Caco-2 (cell line): ENCODE results near the gene RNLS. TPM values are rescaled to one million over a fixed set of nuclear protein-coding genes. Genes with fewer than 3 reads are reported as not detected.

Source experiments
- BruUV-seq: library from RNA; stranded (reverse); fragments of 400-500 nt; replicated peaks from 2 replicates; lab custom pipeline; 2021; lab: Mats Ljungman, UMichigan
- CTCF ChIA-PET: fragments of 300-600 bp; sonication (Branson Sonifier 250); formaldehyde crosslinking; loops from one replicate; lab custom pipeline; 2022; ENCODE audit warnings: antibody characterized with exemption; lab: Charles Lee
- POLR2A ChIA-PET: fragments of 300-600 bp; sonication (Branson Sonifier 250); formaldehyde crosslinking; loops from one replicate; lab custom pipeline; 2022; ENCODE audit warnings: antibody characterized with exemption; lab: Charles Lee
- DNase-seq, 2 experiments: peaks; one replicate each; pipeline versions ENCODE4 v3.0.0 to v3.0.0-alpha.2; 2020 to 2022
- H3K27me3 ChIP-seq: replicated peaks from 2 replicates; pipeline ENCODE4 v1.6.0; 2011; ENCODE audit warnings: low read length; ENCODE audit not compliant: control insufficient read depth, insufficient read depth
- H3K36me3 ChIP-seq: 2 replicates; pipeline ENCODE4 v1.5.1; 2011; ENCODE audit warnings: low read length; ENCODE audit not compliant: control insufficient read depth, insufficient read depth
- H3K4me1 ChIP-seq: fragments of 250-450 bp; sonication (Bioruptor Pico); 2 replicates; pipeline ENCODE4 v1.5.1; 2020; ENCODE audit warnings: mild to moderate bottlenecking
- H3K4me3 ChIP-seq: 2 replicates; pipeline ENCODE4 v1.5.1; 2011; ENCODE audit warnings: low read depth, mild to moderate bottlenecking, control low read depth, low read length
- H3K9me3 ChIP-seq: fragments of 250-450 bp; sonication (Bioruptor Pico); 2 replicates; pipeline ENCODE4 v1.5.1; 2020; ENCODE audit warnings: mild to moderate bottlenecking, moderate library complexity
- H3K27ac Mint-ChIP-seq: one replicate; pipeline ENCODE4 v1.8.0; 2022; ENCODE audit warnings: mixed read lengths; ENCODE audit not compliant: unreplicated experiment
- H3K27me3 Mint-ChIP-seq: one replicate; pipeline ENCODE4 v1.8.0; 2022; ENCODE audit warnings: mixed read lengths; ENCODE audit not compliant: insufficient read depth, unreplicated experiment
- H3K36me3 Mint-ChIP-seq: one replicate; pipeline ENCODE4 v1.8.0; 2022; ENCODE audit warnings: mild to moderate bottlenecking, mixed read lengths; ENCODE audit not compliant: insufficient read depth, unreplicated experiment
- H3K4me1 Mint-ChIP-seq: one replicate; pipeline ENCODE4 v1.8.0; 2022; ENCODE audit warnings: low read depth, mixed read lengths; ENCODE audit not compliant: unreplicated experiment
- H3K4me3 Mint-ChIP-seq: one replicate; pipeline ENCODE4 v1.8.0; 2022; ENCODE audit warnings: mild to moderate bottlenecking, moderate library complexity, mixed read lengths; ENCODE audit not compliant: unreplicated experiment
- H3K9me3 Mint-ChIP-seq: one replicate; pipeline ENCODE4 v1.8.0; 2022; ENCODE audit warnings: mixed read lengths; ENCODE audit not compliant: unreplicated experiment
- intact Hi-C: fragments of 100-400 bp; cut with micrococcal nuclease; formaldehyde crosslinking; loops from one replicate; pipeline ENCODE4 v1.10.0; 2022; ENCODE audit not compliant: unreplicated experiment
- total RNA-seq: library from RNA; stranded (reverse); gene quantifications from 2 replicates; pipeline ENCODE4 v1.2.3, GENCODE V29; 2022
- TF ChIP-seq, protein P1 (sequence below), 2 experiments: fragments of 200-600 bp in 1 of 2; IDR thresholded peaks; 1 replicate in 1 of 2; 2 replicates in 1 of 2; pipeline versions ENCODE4 v1.5.1 to v1.8.0; 2011 to 2022; ENCODE audit warnings: antibody characterized with exemption in 1 of 2, control low read depth in 1 of 2, inconsistent platforms in 1 of 2, low read depth in 1 of 2, low read length in 1 of 2, mild to moderate bottlenecking in 1 of 2, moderate library complexity in 1 of 2; ENCODE audit not compliant: insufficient read depth in 1 of 2, severe bottlenecking in 1 of 2, unreplicated experiment in 1 of 2

Gene RNLS
- total RNA-seq, 1 experiment from 2014 or later, result 5.7 TPM

DNA sequence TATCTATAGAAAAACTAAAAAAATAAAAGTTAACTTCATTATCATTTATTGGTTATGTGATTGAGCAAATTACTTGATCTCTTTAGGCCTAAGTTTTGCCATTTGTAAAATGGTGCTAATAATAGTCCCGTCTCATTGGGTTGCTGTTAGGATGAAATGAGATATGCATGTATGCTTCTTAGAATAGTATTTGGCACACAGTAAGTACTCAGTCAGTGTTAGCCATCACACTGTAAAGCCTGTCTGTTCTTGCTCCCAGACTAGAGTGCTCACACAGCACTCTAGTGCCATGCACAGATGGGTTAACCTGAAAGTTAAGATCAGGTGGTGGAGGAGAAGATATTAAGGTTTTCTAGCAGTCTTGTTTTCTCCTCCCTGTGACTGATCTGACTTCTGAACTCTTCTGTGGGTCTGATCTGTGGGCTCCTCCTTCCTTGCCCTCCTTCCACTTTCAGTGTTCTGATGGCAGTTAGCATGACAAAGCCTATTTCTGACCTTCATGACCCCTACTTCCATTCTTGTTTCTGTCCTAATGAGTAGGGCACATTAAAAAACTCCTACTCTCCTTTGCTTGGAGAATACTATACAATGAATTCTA is 167.5 kb downstream of the RNLS start:
- H3K4me1 Mint-ChIP-seq, result no peaks in the 10 kb centered on the region
- ChIA-PET CTCF (no interaction called here), POLR2A (no interaction called here)
- H3K4me3 Mint-ChIP-seq, result no peak overlapping the region
- Histone ChIP-seq H3K36me3 (no peaks in the 10 kb centered on the region), H3K27me3 (no peaks in the 10 kb centered on the region), H3K4me3 (no peak overlapping the region), H3K4me1 (no peaks in the 10 kb centered on the region), H3K9me3 (no peaks in the 10 kb centered on the region)
- no TSS peak for BruUV-seq
- no peak overlapping the region for H3K27ac Mint-ChIP-seq
- H3K9me3 Mint-ChIP-seq, result no peaks in the 10 kb centered on the region
- intact Hi-C loops, result no loop called here
- DNase-seq, result no peak
- no peaks in the 10 kb centered on the region for H3K36me3 Mint-ChIP-seq
- H3K27me3 Mint-ChIP-seq, result peaks cover 2% of the 10 kb centered on the region
- TF ChIP-seq, protein P1, sequence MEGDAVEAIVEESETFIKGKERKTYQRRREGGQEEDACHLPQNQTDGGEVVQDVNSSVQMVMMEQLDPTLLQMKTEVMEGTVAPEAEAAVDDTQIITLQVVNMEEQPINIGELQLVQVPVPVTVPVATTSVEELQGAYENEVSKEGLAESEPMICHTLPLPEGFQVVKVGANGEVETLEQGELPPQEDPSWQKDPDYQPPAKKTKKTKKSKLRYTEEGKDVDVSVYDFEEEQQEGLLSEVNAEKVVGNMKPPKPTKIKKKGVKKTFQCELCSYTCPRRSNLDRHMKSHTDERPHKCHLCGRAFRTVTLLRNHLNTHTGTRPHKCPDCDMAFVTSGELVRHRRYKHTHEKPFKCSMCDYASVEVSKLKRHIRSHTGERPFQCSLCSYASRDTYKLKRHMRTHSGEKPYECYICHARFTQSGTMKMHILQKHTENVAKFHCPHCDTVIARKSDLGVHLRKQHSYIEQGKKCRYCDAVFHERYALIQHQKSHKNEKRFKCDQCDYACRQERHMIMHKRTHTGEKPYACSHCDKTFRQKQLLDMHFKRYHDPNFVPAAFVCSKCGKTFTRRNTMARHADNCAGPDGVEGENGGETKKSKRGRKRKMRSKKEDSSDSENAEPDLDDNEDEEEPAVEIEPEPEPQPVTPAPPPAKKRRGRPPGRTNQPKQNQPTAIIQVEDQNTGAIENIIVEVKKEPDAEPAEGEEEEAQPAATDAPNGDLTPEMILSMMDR (IDR thresholded peaks at IDR 0.05; ENCODE audit: insufficient read depth in 1 of 2, low read depth in 1 of 2, low read length in 1 of 2, severe bottlenecking in 1 of 2, unreplicated experiment in 1 of 2), result no peak

DNA sequence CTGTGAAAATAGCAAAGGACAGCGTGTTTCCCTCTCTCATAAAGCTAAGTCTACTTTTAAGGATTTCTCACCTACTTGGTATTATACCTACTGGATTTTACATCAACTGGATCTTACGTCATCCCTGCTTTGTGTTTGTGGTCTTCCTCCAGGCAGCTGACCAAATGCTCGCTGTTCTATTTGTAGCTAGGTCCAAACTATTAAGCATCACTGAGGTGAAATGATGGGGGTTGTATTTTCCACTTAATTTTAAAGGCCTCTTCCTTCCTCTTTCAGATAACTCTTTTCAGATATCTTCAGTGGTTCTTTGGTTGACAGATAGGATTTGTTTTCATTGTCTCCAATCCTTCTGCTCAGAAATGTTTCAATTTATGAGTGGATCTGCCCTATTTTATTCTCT is 169.7 kb downstream of the RNLS start:
- Mint-ChIP-seq H3K36me3 (no peaks in the 10 kb centered on the region), H3K4me1 (no peaks in the 10 kb centered on the region), H3K9me3 (no peaks in the 10 kb centered on the region), H3K27me3 (peaks cover 2% of the 10 kb centered on the region), H3K27ac (no peak overlapping the region), H3K4me3 (no peak overlapping the region)
- H3K4me3 ChIP-seq, result no peak overlapping the region
- no peaks in the 10 kb centered on the region for H3K4me1 ChIP-seq
- intact Hi-C loops, result no loop called here
- POLR2A ChIA-PET, result no interaction called here
- no peak for DNase-seq
- H3K36me3 ChIP-seq, result no peaks in the 10 kb centered on the region
- TF ChIP-seq, protein P1 (IDR thresholded peaks at IDR 0.05; ENCODE audit: insufficient read depth in 1 of 2, low read depth in 1 of 2, low read length in 1 of 2, severe bottlenecking in 1 of 2, unreplicated experiment in 1 of 2), result no peak
- no peaks in the 10 kb centered on the region for H3K27me3 ChIP-seq
- CTCF ChIA-PET, result no interaction called here
- no peaks in the 10 kb centered on the region for H3K9me3 ChIP-seq
- BruUV-seq, result no TSS peak

GRCh38 chr10:88411772-88412349 is 171.3 kb downstream of the RNLS start:
- Histone ChIP-seq H3K9me3 (no peaks in the 10 kb centered on the region), H3K27me3 (no peaks in the 10 kb centered on the region), H3K4me3 (no peak overlapping the region), H3K36me3 (no peaks in the 10 kb centered on the region), H3K4me1 (no peaks in the 10 kb centered on the region)
- Mint-ChIP-seq H3K27ac (no peak overlapping the region), H3K36me3 (no peaks in the 10 kb centered on the region), H3K4me1 (no peaks in the 10 kb centered on the region), H3K27me3 (peaks cover 2% of the 10 kb centered on the region), H3K9me3 (no peaks in the 10 kb centered on the region), H3K4me3 (no peak overlapping the region)
- TF ChIP-seq, protein P1 (IDR thresholded peaks at IDR 0.05; ENCODE audit: insufficient read depth in 1 of 2, low read depth in 1 of 2, low read length in 1 of 2, severe bottlenecking in 1 of 2, unreplicated experiment in 1 of 2), result no peak
- POLR2A ChIA-PET, result no interaction called here
- CTCF ChIA-PET, result interaction anchor here (0.6 kb wide), 1 partner anchor 128 kb away, joined by 4 read pairs; no protein-coding TSS in a partner anchor
- no peak for DNase-seq
- no TSS peak for BruUV-seq
- intact Hi-C loops, result no loop called here
